ENCODE measurements around the gene AP3B2.
"Not testable (repeated sequence)": the region's sequence is repeated elsewhere in the genome, so short reads cannot be mapped to it uniquely, and the experiment has no call there.

The AP3B2 gene

GRCh38 chr15:82709421-82710207 lies at the start of gene AP3B2:
AP3B2 (minus strand) TSS chr15:82709875; CDS start chr15:82709706, 169 bp downstream.
- peak; percentile 31 for DNase-seq (ENCODE audit: low read depth)

GRCh38 chr15:82751308-82751707 lies 41.6 kb upstream of the AP3B2 start:
- DNase-seq (ENCODE audit: low read depth) = no peak

GRCh38 chr15:82750831-82751180 lies 41.1 kb upstream of the AP3B2 start:
- DNase-seq (ENCODE audit: low read depth) = no peak

GRCh38 chr15:82749951-82750830 lies 40.5 kb upstream of the AP3B2 start:
- peak; percentile 76 for DNase-seq (ENCODE audit: low read depth)

GRCh38 chr15:82748315-82748714 lies 38.6 kb upstream of the AP3B2 start:
- DNase-seq (ENCODE audit: low read depth) = no peak

GRCh38 chr15:82743810-82744209 lies 34.1 kb upstream of the AP3B2 start:
- DNase-seq (ENCODE audit: low read depth) = no peak

- DNase-seq (ENCODE audit: low read depth) = no peak
These were observed 32.5 kb upstream of the AP3B2 start for GRCh38 chr15:82742134-82742533.

- no peak for DNase-seq (ENCODE audit: low read depth)
These were observed 29.4 kb upstream of the AP3B2 start for GRCh38 chr15:82739086-82739485.

GRCh38 chr15:82737975-82738374 lies 28.3 kb upstream of the AP3B2 start:
- DNase-seq (ENCODE audit: low read depth) = no peak

GRCh38 chr15:82731527-82731926 lies 21.9 kb upstream of the AP3B2 start:
- no peak for DNase-seq (ENCODE audit: low read depth)

- no peak for DNase-seq (ENCODE audit: low read depth)
These were observed 20.4 kb upstream of the AP3B2 start for GRCh38 chr15:82730022-82730530.

GRCh38 chr15:82726816-82727215 lies 17.1 kb upstream of the AP3B2 start:
- DNase-seq (ENCODE audit: low read depth) = no peak

- no peak for DNase-seq (ENCODE audit: low read depth)
These were observed 5.3 kb upstream of the AP3B2 start for GRCh38 chr15:82715003-82715402.

GRCh38 chr15:82714016-82714415 lies 4.3 kb upstream of the AP3B2 start:
- DNase-seq (ENCODE audit: low read depth) = no peak

GRCh38 chr15:82712036-82712435 lies 2.4 kb upstream of the AP3B2 start:
- DNase-seq (ENCODE audit: low read depth) = no peak

- no peak for DNase-seq (ENCODE audit: low read depth)
These were observed 1.3 kb upstream of the AP3B2 start for GRCh38 chr15:82710926-82711490.

- no peak for DNase-seq (ENCODE audit: low read depth)
These were observed 507 bp upstream of the AP3B2 start for GRCh38 chr15:82710208-82710555.

GRCh38 chr15:82709081-82709420 lies 624 bp downstream of the AP3B2 start:
- no peak for DNase-seq (ENCODE audit: low read depth)

- DNase-seq (ENCODE audit: low read depth) = not testable (repeated sequence)
These were observed 3.8 kb downstream of the AP3B2 start for GRCh38 chr15:82705856-82706255.

- no peak for DNase-seq (ENCODE audit: low read depth)
These were observed 9.9 kb downstream of the AP3B2 start for GRCh38 chr15:82699726-82700125.

GRCh38 chr15:82698711-82699345 lies 10.8 kb downstream of the AP3B2 start:
- no peak for DNase-seq (ENCODE audit: low read depth)

GRCh38 chr15:82697735-82698407 lies 11.8 kb downstream of the AP3B2 start:
- DNase-seq (ENCODE audit: low read depth) = no peak

Data from stimulated activated CD8-positive, alpha-beta memory T cell treated with anti-CD3 and anti-CD28 coated beads, Interleukin-7, amount 100 ng/mL, for 24 hours (primary cell).